ENCODE results near the gene LRRC8E. TPM values are rescaled to one million over a fixed set of nuclear protein-coding genes. Genes with fewer than 3 reads are reported as not detected.

The LRRC8E gene
- total and polyA plus RNA-seq, 10 of the 15 experiments (the other 5 are each of a cell fraction or from before 2014, with no cell fraction given), result 0.04 to 0.32 (median 0.25) TPM; not detected in 7

DNA sequence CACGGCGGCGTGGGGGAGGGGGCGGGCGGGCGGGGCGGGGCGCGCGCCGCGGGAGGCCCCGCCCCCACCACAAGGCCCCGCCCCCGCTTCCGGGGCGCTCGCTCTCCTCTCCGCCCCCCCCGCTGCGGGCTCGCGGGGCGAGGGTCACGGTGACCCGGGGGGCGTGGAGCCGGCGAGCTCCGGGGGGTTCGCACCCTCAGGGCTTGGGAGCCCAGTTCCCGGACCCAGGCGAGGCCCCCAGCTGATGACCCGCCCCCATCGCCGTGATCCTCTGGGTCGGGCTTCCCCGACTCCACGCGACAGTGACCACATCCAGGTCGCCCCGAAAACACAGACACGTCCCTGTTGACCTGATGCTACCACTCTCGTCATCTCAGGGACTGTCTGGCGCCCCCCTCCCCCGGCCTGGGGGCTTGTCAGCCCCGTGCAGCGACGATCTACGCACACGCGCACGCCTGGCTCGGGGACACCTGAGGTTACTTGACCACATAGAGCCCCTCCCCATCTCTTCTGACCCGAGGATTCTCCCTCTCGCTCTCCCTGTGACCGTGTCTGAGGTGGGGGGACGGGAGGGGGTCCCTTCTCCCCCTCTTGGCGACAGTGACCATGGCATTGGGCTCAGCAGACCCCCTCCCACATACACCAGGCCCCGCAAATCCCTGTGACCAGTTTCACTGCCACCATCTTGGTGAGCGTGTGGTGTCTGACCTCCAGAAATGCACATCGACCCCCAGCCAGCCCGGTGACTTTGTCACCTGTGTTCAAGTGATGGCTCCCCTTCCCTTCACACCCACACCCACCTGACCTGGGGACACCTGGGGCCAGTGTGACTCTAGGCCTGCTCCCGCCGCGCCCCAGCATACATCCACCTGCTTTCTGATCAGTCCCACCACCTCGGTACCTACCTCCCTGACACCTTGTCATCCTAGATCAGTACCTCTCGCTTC is 16.0 kb downstream of the LRRC8E start:
- Histone ChIP-seq H3K27ac (ENCODE audit: control insufficient read depth, insufficient read depth) (peak overlapping the region; percentile 81), H3K9me3 (replicated peaks; ENCODE audit: control insufficient read depth, insufficient read depth, low read length) (no peaks in the 10 kb centered on the region), H3K79me2 (ENCODE audit: control insufficient read depth, insufficient read depth, low read length) (peaks cover 36% of the 10 kb centered on the region), H3K4me1 (ENCODE audit: control insufficient read depth, insufficient read depth, low read length) (peaks cover 14% of the 10 kb centered on the region), H3K4me2 (ENCODE audit: control insufficient read depth, insufficient read depth) (peak overlapping the region; percentile 98), H3K9ac (ENCODE audit: control insufficient read depth, insufficient read depth, low read length) (peak overlapping the region; percentile 93), H4K20me1 (ENCODE audit: control insufficient read depth, insufficient read depth) (peaks cover 9% of the 10 kb centered on the region; the same call in 1 of the 2 replicates), H3K36me3 (ENCODE audit: control insufficient read depth in 2 of 2, insufficient read depth in 2 of 2, low read length in 1 of 2) (peaks cover 0 to 2% of the 10 kb centered on the region in 2 experiments; a peak in 1 of 4 replicates), H3K4me3 (peak overlapping the region; percentile 95), H2AFZ (ENCODE audit: control insufficient read depth, low read depth, low read length) (peak overlapping the region; percentile 82), H3K27me3 (replicated peaks in 1 of 2; ENCODE audit: control insufficient read depth in 2 of 2, insufficient read depth in 2 of 2, low read length in 1 of 2) (no peaks in the 10 kb centered on the region)
- POLR2A ChIA-PET, result interaction anchor here (0.6 to 1.6 kb wide), 5 partner anchors 16 to 1513 kb away, joined by 4 to 27 read pairs (median 7); partner anchors contain the start of gene SNAPC2
- CTCF ChIA-PET, result interaction anchor here (0.7 to 3.3 kb wide), 8 partner anchors 13 to 336 kb away, joined by 4 to 13 read pairs (median 6); partner anchors contain the start of genes SNAPC2, TIMM44 and TRAPPC5
- SMC1A ChIA-PET (ENCODE audit: uncharacterized antibody, unreplicated experiment), result interaction anchor here (1.2 kb wide), 1 partner anchor 16 kb away, joined by 13 read pairs; the partner anchor contains the start of gene SNAPC2
- DNase-seq (ENCODE audit: low read depth, low spot score) (no peak), FAIRE-seq (no peak), ATAC-seq (peak; percentile 59)
- in situ Hi-C loops (cut with MboI) (no loop called here), intact Hi-C loops (cut with micrococcal nuclease; ENCODE audit: unreplicated experiment) (loop anchor here (10.0 kb wide), 1 partner anchor 220 kb away; the partner anchor contains the start of gene TRAPPC5)
- WGBS (ENCODE audit: insufficient coverage, insufficient replicate concordance, low lambda C conversion rate, missing lambda C conversion rate), result 15% methylated on average over 36 of the region's 68 CpGs
- RAD21 ChIA-PET (ENCODE audit: unreplicated experiment), result interaction anchor here (0.6 to 1.6 kb wide), 6 partner anchors 16 to 162 kb away, joined by 3 to 17 read pairs (median 3); partner anchors contain the start of genes SNAPC2 and TIMM44
- no TSS peak for BruUV-seq (replicated peaks)
- TF ChIP-seq MTA3 (IDR thresholded peaks at IDR 0.05; ENCODE audit: borderline replicate concordance, low read length), result no peak
- TF ChIP-seq, protein P1, sequence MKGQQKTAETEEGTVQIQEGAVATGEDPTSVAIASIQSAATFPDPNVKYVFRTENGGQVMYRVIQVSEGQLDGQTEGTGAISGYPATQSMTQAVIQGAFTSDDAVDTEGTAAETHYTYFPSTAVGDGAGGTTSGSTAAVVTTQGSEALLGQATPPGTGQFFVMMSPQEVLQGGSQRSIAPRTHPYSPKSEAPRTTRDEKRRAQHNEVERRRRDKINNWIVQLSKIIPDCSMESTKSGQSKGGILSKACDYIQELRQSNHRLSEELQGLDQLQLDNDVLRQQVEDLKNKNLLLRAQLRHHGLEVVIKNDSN (IDR thresholded peaks at IDR 0.05; ENCODE audit: borderline replicate concordance, extremely low read length, insufficient read depth, low read depth, low read length), result no peak
- no peak for TF ChIP-seq EZH2 (IDR thresholded peaks at IDR 0.05; ENCODE audit: borderline replicate concordance, control insufficient read depth, low read depth, low read length)
- TF ChIP-seq BACH1 (IDR thresholded peaks at IDR 0.05; ENCODE audit: borderline replicate concordance), result peak; percentile 66; the same call in 1 of the 2 replicates
- peak; percentile 60; the same call in 1 of the 2 replicates for TF ChIP-seq GATAD2B (conservative IDR thresholded peaks at IDR 0.05; ENCODE audit: low read depth)
- TF ChIP-seq MTA2 (IDR thresholded peaks at IDR 0.05; ENCODE audit: low read depth), result peak; percentile 24; the same call in 1 of the 2 replicates
- peak; percentile 56 for TF ChIP-seq RUNX3 (IDR thresholded peaks at IDR 0.05; ENCODE audit: low read length)
- no peak for TF ChIP-seq TCF3 (IDR thresholded peaks at IDR 0.05; ENCODE audit: borderline replicate concordance, insufficient read depth, low read depth, low read length)
- peak; percentile 28; the same call in 1 of the 2 replicates for TF ChIP-seq MXI1 (IDR thresholded peaks at IDR 0.05; ENCODE audit: low read depth, low read length)
- TF ChIP-seq BHLHE40 (IDR thresholded peaks at IDR 0.05; ENCODE audit: borderline replicate concordance in 1 of 2, low read depth in 2 of 2, low read length in 1 of 2), result peak in 1 of 2 experiments; percentile 77; a peak in 2 of 4 replicates
- TF ChIP-seq NR2C1 (IDR thresholded peaks at IDR 0.05), result peak; percentile 58
- TF ChIP-seq EGR1 (IDR thresholded peaks at IDR 0.05; ENCODE audit: borderline replicate concordance in 1 of 2, low read depth in 2 of 2, low read length in 2 of 2), result peak in 1 of 2 experiments; percentile 65; a peak in 2 of 3 replicates
- TF ChIP-seq POLR2AphosphoS5 (IDR thresholded peaks at IDR 0.05; ENCODE audit: low read length), result no peak
- TF ChIP-seq, protein P2, sequence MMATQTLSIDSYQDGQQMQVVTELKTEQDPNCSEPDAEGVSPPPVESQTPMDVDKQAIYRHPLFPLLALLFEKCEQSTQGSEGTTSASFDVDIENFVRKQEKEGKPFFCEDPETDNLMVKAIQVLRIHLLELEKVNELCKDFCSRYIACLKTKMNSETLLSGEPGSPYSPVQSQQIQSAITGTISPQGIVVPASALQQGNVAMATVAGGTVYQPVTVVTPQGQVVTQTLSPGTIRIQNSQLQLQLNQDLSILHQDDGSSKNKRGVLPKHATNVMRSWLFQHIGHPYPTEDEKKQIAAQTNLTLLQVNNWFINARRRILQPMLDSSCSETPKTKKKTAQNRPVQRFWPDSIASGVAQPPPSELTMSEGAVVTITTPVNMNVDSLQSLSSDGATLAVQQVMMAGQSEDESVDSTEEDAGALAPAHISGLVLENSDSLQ (IDR thresholded peaks at IDR 0.05), result no peak
- TF ChIP-seq, protein P3, sequence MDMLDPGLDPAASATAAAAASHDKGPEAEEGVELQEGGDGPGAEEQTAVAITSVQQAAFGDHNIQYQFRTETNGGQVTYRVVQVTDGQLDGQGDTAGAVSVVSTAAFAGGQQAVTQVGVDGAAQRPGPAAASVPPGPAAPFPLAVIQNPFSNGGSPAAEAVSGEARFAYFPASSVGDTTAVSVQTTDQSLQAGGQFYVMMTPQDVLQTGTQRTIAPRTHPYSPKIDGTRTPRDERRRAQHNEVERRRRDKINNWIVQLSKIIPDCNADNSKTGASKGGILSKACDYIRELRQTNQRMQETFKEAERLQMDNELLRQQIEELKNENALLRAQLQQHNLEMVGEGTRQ (IDR thresholded peaks at IDR 0.05; ENCODE audit: borderline replicate concordance, low read depth, low read length), result no peak
- TF ChIP-seq, protein P4, sequence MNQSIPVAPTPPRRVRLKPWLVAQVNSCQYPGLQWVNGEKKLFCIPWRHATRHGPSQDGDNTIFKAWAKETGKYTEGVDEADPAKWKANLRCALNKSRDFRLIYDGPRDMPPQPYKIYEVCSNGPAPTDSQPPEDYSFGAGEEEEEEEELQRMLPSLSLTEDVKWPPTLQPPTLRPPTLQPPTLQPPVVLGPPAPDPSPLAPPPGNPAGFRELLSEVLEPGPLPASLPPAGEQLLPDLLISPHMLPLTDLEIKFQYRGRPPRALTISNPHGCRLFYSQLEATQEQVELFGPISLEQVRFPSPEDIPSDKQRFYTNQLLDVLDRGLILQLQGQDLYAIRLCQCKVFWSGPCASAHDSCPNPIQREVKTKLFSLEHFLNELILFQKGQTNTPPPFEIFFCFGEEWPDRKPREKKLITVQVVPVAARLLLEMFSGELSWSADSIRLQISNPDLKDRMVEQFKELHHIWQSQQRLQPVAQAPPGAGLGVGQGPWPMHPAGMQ (IDR thresholded peaks at IDR 0.05; ENCODE audit: borderline replicate concordance), result no peak
- TF ChIP-seq DPF2 (IDR thresholded peaks at IDR 0.05), result peak; percentile 72
